H1 (cell line): ENCODE measurements around the gene C2orf76. TPM values are rescaled to one million over a fixed set of nuclear protein-coding genes. Genes with fewer than 3 reads are reported as not detected.

Experiments used
- CTCF ChIA-PET: fragments of 300-600 bp; sonication (Branson Sonifier 250); formaldehyde crosslinking; loops from one replicate; lab custom pipeline; 2021; ENCODE audit not compliant: partially characterized antibody; lab: Charles Lee
- POLR2A ChIA-PET: fragments of 300-600 bp; sonication (Branson Sonifier 250); formaldehyde crosslinking; loops from one replicate; lab custom pipeline; 2021; ENCODE audit warnings: inconsistent platforms; ENCODE audit not compliant: partially characterized antibody; lab: Charles Lee
- DNase-seq, 2 experiments: peaks; one replicate each; pipeline versions ENCODE4 v3.0.0 to v3.0.0-alpha.2; 2010 to 2022; ENCODE audit warnings: low spot score in 2 of 2, low read depth in 1 of 2, mixed read lengths in 1 of 2
- FAIRE-seq: peaks from 2 replicates; lab custom pipeline; 2011; peaks lifted over from hg19 to GRCh38; lab: Jason Lieb, UNC
- H2AFZ ChIP-seq: 2 replicates; pipeline ENCODE4 v1.8.1; 2012; ENCODE audit warnings: low read length, inconsistent platforms
- H2AK5ac ChIP-seq: 2 replicates; pipeline ENCODE4 v1.6.1; 2013; ENCODE audit warnings: low read depth, low read length
- H2BK120ac ChIP-seq: replicated peaks from 2 replicates; pipeline ENCODE3; 2013; ENCODE audit warnings: low read depth, low read length, inconsistent platforms
- H2BK12ac ChIP-seq: 2 replicates; pipeline ENCODE4 v1.6.1; 2013; ENCODE audit warnings: low read depth, low read length
- H2BK15ac ChIP-seq: 2 replicates; pipeline ENCODE4 v1.6.1; 2013; ENCODE audit warnings: low read length
- H2BK20ac ChIP-seq: 2 replicates; pipeline ENCODE4 v1.6.1; 2013; ENCODE audit warnings: low read length
- H2BK5ac ChIP-seq: 2 replicates; pipeline ENCODE4 v1.6.1; 2013; ENCODE audit warnings: low read depth, low read length
- H3K14ac ChIP-seq: 2 replicates; pipeline ENCODE4 v1.6.1; 2013; ENCODE audit warnings: inconsistent platforms; ENCODE audit not compliant: insufficient read length
- H3K18ac ChIP-seq: 2 replicates; pipeline ENCODE4 v1.6.1; 2013; ENCODE audit warnings: low read length; ENCODE audit errors: extremely low read depth
- H3K23ac ChIP-seq: 2 replicates; pipeline ENCODE4 v1.6.1; 2013; ENCODE audit warnings: inconsistent platforms; ENCODE audit not compliant: insufficient read length
- H3K23me2 ChIP-seq: 2 replicates; pipeline ENCODE4 v1.6.1; 2013; ENCODE audit warnings: low read depth, low read length
- H3K27ac ChIP-seq: 2 replicates; pipeline ENCODE4 v1.6.1; 2011; ENCODE audit warnings: low read depth, low read length, inconsistent platforms
- H3K27me3 ChIP-seq, 4 experiments: replicated peaks in 1 of 4; 1 replicate in 1 of 4; 2 replicates in 3 of 4; pipeline versions ENCODE4 v1.6.1 to v1.8.1; 2011 to 2013; ENCODE audit warnings: low read length in 3 of 4, mild to moderate bottlenecking in 3 of 4, inconsistent platforms in 2 of 4, mixed read lengths in 2 of 4, moderate library complexity in 1 of 4; ENCODE audit not compliant: control insufficient read depth in 3 of 4, insufficient read depth in 3 of 4; ENCODE audit errors: extremely low read depth in 1 of 4
- H3K36me3 ChIP-seq, 4 experiments: 2 replicates each; pipeline versions ENCODE4 v1.6.1 to v1.8.1; 2011 to 2013; ENCODE audit warnings: mild to moderate bottlenecking in 4 of 4, low read length in 3 of 4, moderate library complexity in 2 of 4, control low read depth in 1 of 4, inconsistent platforms in 1 of 4; ENCODE audit not compliant: insufficient read depth in 4 of 4, control insufficient read depth in 2 of 4
- H3K4ac ChIP-seq: replicated peaks from 2 replicates; pipeline ENCODE3; 2013; ENCODE audit warnings: low read length, low read depth, mixed read lengths, inconsistent platforms; ENCODE audit not compliant: insufficient read length
- H3K4me1 ChIP-seq, 4 experiments: replicated peaks in 1 of 4; 1 replicate in 1 of 4; 2 replicates in 3 of 4; pipeline versions ENCODE4 v1.6.1 to v1.8.1; 2011 to 2013; ENCODE audit warnings: low read length in 3 of 4, inconsistent platforms in 2 of 4, mixed read lengths in 1 of 4; ENCODE audit not compliant: insufficient read depth in 4 of 4, control insufficient read depth in 3 of 4
- H3K4me2 ChIP-seq, 2 experiments: 2 replicates each; pipeline versions ENCODE4 v1.6.1 to v1.8.1; 2011 to 2013; ENCODE audit warnings: low read depth in 2 of 2, low read length in 2 of 2, control low read depth in 1 of 2, inconsistent platforms in 1 of 2, mild to moderate bottlenecking in 1 of 2; ENCODE audit not compliant: insufficient read depth in 1 of 2
- H3K4me3 ChIP-seq, 4 experiments: fragments of 200-600, 300-600 bp in 1 of 4; sonication (generic), shearing (Covaris generic), sonication (Bioruptor Twin) in 1 of 4; 2 replicates each; pipeline versions ENCODE4 v1.5.1 to v1.8.1; 2011 to 2016; ENCODE audit warnings: low read length in 4 of 4, low read depth in 3 of 4, control low read depth in 2 of 4, inconsistent platforms in 2 of 4, mild to moderate bottlenecking in 2 of 4, mixed read lengths in 1 of 4, moderate library complexity in 1 of 4; ENCODE audit not compliant: insufficient read depth in 2 of 4; ENCODE audit errors: extremely low read depth in 1 of 4
- H3K56ac ChIP-seq: replicated peaks from 2 replicates; pipeline ENCODE3; 2013; ENCODE audit warnings: low read depth, mild to moderate bottlenecking, mixed read lengths, low read length, inconsistent platforms; ENCODE audit not compliant: insufficient read length
- H3K79me1 ChIP-seq: 2 replicates; pipeline ENCODE4 v1.6.1; 2013; ENCODE audit warnings: low read depth, low read length, control low read depth
- H3K79me2 ChIP-seq, 2 experiments: 2 replicates each; pipeline versions ENCODE4 v1.6.1 to v1.8.1; 2012 to 2013; ENCODE audit warnings: low read length in 2 of 2, mild to moderate bottlenecking in 2 of 2, inconsistent platforms in 1 of 2; ENCODE audit not compliant: insufficient read depth in 2 of 2, control insufficient read depth in 1 of 2
- H3K9ac ChIP-seq, 4 experiments: replicated peaks in 1 of 4; 1 replicate in 1 of 4; 2 replicates in 3 of 4; pipeline versions ENCODE4 v1.6.1 to v1.8.1; 2011 to 2013; ENCODE audit warnings: low read depth in 3 of 4, low read length in 3 of 4, control low read depth in 2 of 4, mild to moderate bottlenecking in 2 of 4, moderate library complexity in 2 of 4, inconsistent platforms in 1 of 4; ENCODE audit errors: extremely low read depth in 1 of 4
- H3K9me3 ChIP-seq, 2 experiments: 2 replicates each; pipeline versions ENCODE4 v1.6.1 to v1.8.1; 2012 to 2013; ENCODE audit warnings: mild to moderate bottlenecking in 2 of 2, moderate library complexity in 2 of 2, control low read depth in 1 of 2, inconsistent platforms in 1 of 2, low read depth in 1 of 2, low read length in 1 of 2, mixed read lengths in 1 of 2; ENCODE audit not compliant: insufficient read depth in 2 of 2
- H4K20me1 ChIP-seq, 2 experiments: replicated peaks in 1 of 2; 2 replicates each; pipeline versions ENCODE3 to v1.8.1; 2011 to 2013; ENCODE audit warnings: inconsistent platforms in 2 of 2, low read length in 2 of 2, mild to moderate bottlenecking in 1 of 2; ENCODE audit not compliant: insufficient read depth in 2 of 2, control insufficient read depth in 1 of 2
- H4K5ac ChIP-seq: 2 replicates; pipeline ENCODE4 v1.6.1; 2013; ENCODE audit warnings: low read length, low read depth, mixed read lengths, inconsistent platforms; ENCODE audit not compliant: insufficient read length
- H4K8ac ChIP-seq: 2 replicates; pipeline ENCODE4 v1.8.0; 2013; ENCODE audit warnings: mild to moderate bottlenecking, moderate library complexity, low read length, inconsistent platforms; ENCODE audit not compliant: insufficient read depth; ENCODE audit errors: extremely low read depth
- H4K91ac ChIP-seq: replicated peaks from 2 replicates; pipeline ENCODE3; 2013; ENCODE audit warnings: low read length, mixed read lengths, inconsistent platforms; ENCODE audit not compliant: insufficient read length
- CBX8 ChIP-seq: fragments of 300-800, 300-1000 bp; sonication (generic); IDR thresholded peaks from 2 replicates; pipeline ENCODE4 v1.7.1; 2016; ENCODE audit warnings: low read depth, low read length, borderline replicate concordance
- GTF2F1 ChIP-seq: IDR thresholded peaks from 2 replicates; pipeline ENCODE4 v1.6.1; 2012; ENCODE audit warnings: low read depth, low read length, improper control_type of control experiment, borderline replicate concordance
- RFX5 ChIP-seq: IDR thresholded peaks from 2 replicates; pipeline ENCODE4 v1.6.1; 2011; ENCODE audit warnings: low read depth, low read length, improper control_type of control experiment, borderline replicate concordance
- SUZ12 ChIP-seq: fragments of 200-600 bp; sonication (generic); IDR thresholded peaks from 2 replicates; pipeline ENCODE4 v1.6.1; 2012; ENCODE audit warnings: mild to moderate bottlenecking, inconsistent platforms, low read length, moderate library complexity, mixed read lengths
- ZNF274 ChIP-seq: IDR thresholded peaks from 2 replicates; pipeline ENCODE4 v1.7.0; 2012; ENCODE audit warnings: low read length, borderline replicate concordance; ENCODE audit errors: extremely low read depth
- WGBS, 2 experiments: shearing (Covaris generic) in 1 of 2; methylation state at CpG; one replicate each; pipeline versions ENCODE4 v1.1.6 to v1.1.7; 2013 to 2015; ENCODE audit warnings: low lambda C conversion rate in 2 of 2, mixed read lengths in 2 of 2, inconsistent platforms in 1 of 2, low coverage in 1 of 2, missing lambda C conversion rate in 1 of 2; ENCODE audit not compliant: insufficient replicate concordance in 2 of 2, insufficient coverage in 1 of 2, insufficient read length in 1 of 2; ENCODE audit errors: extremely low coverage in 1 of 2, missing lambda C conversion rate in 1 of 2; 5-methylcytosine and 5-hydroxymethylcytosine counted together
- polyA plus RNA-seq, 7 experiments: library from polyadenylated mRNA; depleted of rRNA in 3 of 7; stranded (reverse) in 5 of 7; unstranded in 2 of 7; fragments of >200 nt in 5 of 7; fragments of 200-250 nt in 2 of 7; gene quantifications; 1 replicate in 5 of 7; 2 replicates in 1 of 7; 4 replicates in 1 of 7; pipeline versions ENCODE4 v1.2.1 to v1.2.3, GENCODE V29; 2011 to 2013; ENCODE audit warnings: missing spikeins in 2 of 7, mixed read lengths in 2 of 7
- total RNA-seq: library from RNA; stranded (reverse); fragmentation: NEBNext Ultra II Directional; extraction: Animal tissue kit (Norgen Biotek cat#: 25700); gene quantifications from 2 replicates; pipeline ENCODE4 v1.2.1, GENCODE V29; 2021

Gene C2orf76
- total and polyA plus RNA-seq, 2 of the 8 experiments (the other 6 are each of a cell fraction or from before 2014, with no cell fraction given) = 4.4 to 5.0 TPM

DNA sequence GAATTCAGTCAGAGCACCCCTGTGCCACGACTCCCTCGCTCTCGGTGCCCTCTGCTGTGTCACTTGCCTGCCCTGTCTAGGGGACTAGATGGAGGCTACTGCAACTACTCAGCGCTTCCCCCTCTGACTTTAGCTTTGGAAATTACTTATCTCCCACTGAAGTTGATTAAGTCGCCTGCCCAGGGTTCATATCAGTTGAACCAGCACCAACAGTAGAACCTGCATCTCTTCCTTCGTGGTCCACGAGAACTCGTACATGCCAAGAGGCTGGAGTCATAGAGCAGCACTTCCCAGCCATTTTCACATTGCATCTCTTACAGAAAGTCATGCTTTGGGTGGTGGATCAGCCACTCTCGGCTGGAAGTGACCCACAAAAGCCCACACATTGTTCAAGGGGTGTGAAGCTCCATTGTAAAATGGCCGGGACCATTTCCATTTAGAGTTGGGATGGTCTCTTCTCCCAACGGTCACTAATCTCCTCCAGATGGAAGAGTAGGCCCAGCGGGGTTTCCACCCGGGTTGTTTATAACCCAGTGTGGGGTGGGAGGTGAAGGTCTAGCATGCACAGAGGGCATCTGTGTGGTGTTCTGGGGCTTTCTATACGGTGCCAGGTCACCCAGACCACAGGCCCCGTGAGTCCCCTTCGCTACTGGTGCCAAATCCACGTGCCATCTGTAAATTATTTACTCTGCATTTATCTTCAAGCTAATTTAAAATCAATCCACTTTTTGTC, 105.0 kb downstream of the C2orf76 start:
- ChIA-PET CTCF (interaction anchor here (0.6 to 2.0 kb wide), 4 partner anchors 28 to 211 kb away, joined by 3 to 9 read pairs (median 3); no protein-coding TSS in a partner anchor), POLR2A (interaction anchor here (1.0 to 1.2 kb wide), 2 partner anchors 9 to 38 kb away, joined by 3 to 4 read pairs; partner anchors contain the start of gene STEAP3)
- no peak overlapping the region for H3K56ac ChIP-seq

More for the DNA sequence above, 105.0 kb downstream of the C2orf76 start:
- Histone ChIP-seq H3K9ac (no peak overlapping the region), H3K27me3 (no peaks in the 10 kb centered on the region; a peak in 1 of 7 replicates), H3K36me3 (peaks cover 0 to 5% (median 0%) of the 10 kb centered on the region in 4 experiments; a peak in 1 of 8 replicates), H3K79me2 (no peaks in the 10 kb centered on the region), H3K4ac (no peak overlapping the region), H3K23ac (no peak overlapping the region), H2BK12ac (no peak overlapping the region), H3K79me1 (no peaks in the 10 kb centered on the region), H3K9me3 (no peaks in the 10 kb centered on the region), H4K5ac (no peak overlapping the region), H2BK120ac (no peak overlapping the region), H3K14ac (no peak overlapping the region), H4K8ac (no peak overlapping the region), H3K23me2 (no peaks in the 10 kb centered on the region), H3K4me3 (no peak overlapping the region), H2BK5ac (no peak overlapping the region), H3K4me1 (peaks cover 5 to 13% (median 9%) of the 10 kb centered on the region in 4 experiments), H3K18ac (no peak overlapping the region), H2BK15ac (no peak overlapping the region), H2AFZ (no peak overlapping the region), H2AK5ac (no peak overlapping the region; the same call in 1 of the 2 replicates), H3K4me2 (no peak overlapping the region), H3K27ac (no peak overlapping the region), H2BK20ac (no peak overlapping the region), H4K20me1 (no peaks in the 10 kb centered on the region), H4K91ac (no peak overlapping the region)
- FAIRE-seq (no peak), DNase-seq (no peak)
- WGBS, 2 experiments = 93% methylated on average over 17 of the region's 17 CpGs; no CpG with 5 or more reads in 1 of the 2 experiments
- no peak for TF ChIP-seq GTF2F1
- no peak for TF ChIP-seq CBX8
- no peak for TF ChIP-seq ZNF274
- TF ChIP-seq SUZ12 = no peak
- no peak for TF ChIP-seq RFX5
